Measurements from ENCODE around the gene MYEOV.

GRCh38 chr11:69304258-69304657 lies 10.3 kb downstream of the MYEOV start:
- TF ChIP-seq CTCF (IDR thresholded peaks at IDR 0.05) (no peak), EZH2 (IDR thresholded peaks at IDR 0.05; ENCODE audit: borderline replicate concordance, insufficient read depth, low read depth, low read length, poor library complexity, severe bottlenecking) (no peak)
